Hepatocyte (in vitro differentiated cells): ENCODE data around the gene CYYR1.

ENCODE experiments used
- CTCF ChIP-seq: fragments of 200-600 bp; sonication (generic); IDR thresholded peaks from 2 replicates; pipeline ENCODE4 v1.5.1; 2016; ENCODE audit warnings: antibody characterized with exemption, mild to moderate bottlenecking; ENCODE audit not compliant: poor library complexity
- EZH2 ChIP-seq: fragments of 200-600 bp; sonication (generic); IDR thresholded peaks from 2 replicates; pipeline ENCODE4 v1.6.1; 2016; ENCODE audit warnings: antibody characterized with exemption, mild to moderate bottlenecking, borderline replicate concordance
- EZH2phosphoT487 ChIP-seq: fragments of 200-600 bp; sonication (generic); IDR thresholded peaks from one replicate; pipeline ENCODE4 v1.6.1; 2018; ENCODE audit warnings: antibody characterized with exemption, mild to moderate bottlenecking, low read depth, moderate library complexity; ENCODE audit not compliant: unreplicated experiment, severe bottlenecking

- TF ChIP-seq CTCF (no peak), EZH2phosphoT487 (no peak), EZH2 (no peak)
These were observed 26.2 kb upstream of the CYYR1 start for GRCh38 chr21:26599261-26599660.
